ENCODE results near the gene PCNT. TPM values are rescaled to one million over a fixed set of nuclear protein-coding genes. Genes with fewer than 3 reads are reported as not detected.

The PCNT gene
- total and polyA plus RNA-seq, 7 donors = 99.4 to 642 (median 248) TPM

DNA sequence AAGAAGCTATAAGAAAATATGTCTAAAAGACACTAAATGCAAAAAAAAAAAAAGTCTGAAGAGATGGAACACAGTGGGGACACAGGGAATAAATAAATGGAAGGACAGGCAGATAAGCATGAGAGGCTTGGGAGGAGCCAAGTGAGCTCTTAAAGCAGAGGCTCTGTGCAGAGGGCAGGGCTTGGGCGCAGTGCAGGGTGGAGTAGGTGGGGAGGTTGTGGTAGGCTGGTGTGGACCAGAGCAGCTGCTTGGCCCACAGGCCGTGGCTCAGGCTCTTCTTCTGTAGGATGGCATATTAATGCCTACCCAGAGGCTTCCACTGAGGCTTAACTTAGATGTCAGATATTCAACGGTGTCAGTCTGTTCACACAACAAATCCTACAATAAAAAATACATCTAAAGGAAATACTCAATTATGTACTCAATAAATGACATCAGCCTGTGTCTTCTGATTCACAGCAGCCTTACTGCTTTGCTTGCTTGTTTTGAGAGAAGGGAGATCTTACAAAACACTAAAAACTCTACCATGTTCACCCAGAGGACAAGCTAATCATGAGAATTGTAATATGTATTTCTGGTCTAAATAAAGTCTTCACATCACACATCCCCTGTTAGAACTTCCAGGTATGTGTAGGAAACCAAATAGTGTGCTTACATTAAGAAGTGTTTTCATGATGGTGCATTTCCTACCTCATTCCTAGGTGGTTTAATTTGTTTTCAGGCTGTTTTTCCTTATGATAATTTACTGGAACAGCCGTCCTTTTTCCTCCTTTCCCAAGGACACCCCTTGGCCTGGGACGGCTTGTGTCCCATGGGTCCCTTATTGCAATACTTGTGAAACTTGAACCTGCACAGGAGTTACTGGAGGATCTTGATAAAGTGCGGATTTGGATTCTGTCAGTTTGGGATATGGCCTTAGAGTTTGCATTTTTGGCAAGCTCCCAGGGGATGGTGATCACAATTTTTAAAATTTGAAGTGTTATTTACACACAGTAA, 159.6 kb downstream of the PCNT start:
- no peak for DNase-seq

DNA sequence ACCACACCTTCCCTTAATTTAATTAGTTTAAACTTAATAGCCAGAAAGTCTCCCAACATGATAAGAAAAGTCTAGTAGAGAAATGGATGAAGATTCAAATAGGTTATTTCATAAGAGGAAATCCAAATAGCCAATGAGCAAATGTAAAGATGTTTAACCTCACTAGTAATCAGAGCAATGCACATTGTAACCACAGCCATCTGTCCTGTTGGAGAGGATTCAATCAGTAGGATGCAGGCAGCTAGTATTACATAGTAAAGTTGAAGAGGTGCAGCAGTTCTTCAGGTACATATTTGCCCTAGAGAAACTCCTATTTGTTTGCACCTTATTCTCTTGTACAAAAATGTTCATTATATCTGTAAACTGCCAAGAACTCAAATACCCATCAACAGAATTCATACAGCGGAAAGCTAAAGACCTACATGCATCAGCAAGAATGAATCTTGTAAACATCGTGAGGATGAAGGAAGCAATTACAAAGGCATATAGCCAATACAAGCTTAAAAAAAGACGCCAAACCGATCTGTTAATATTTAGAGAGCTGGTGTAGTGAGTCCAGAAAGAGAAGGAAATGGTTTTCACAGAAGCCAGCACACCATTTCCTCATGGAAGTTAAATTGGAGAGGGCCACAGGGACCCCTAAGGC, 162.6 kb downstream of the PCNT start:
- ATAC-seq (no peak), DNase-seq (no peak)
- 71 to 78% (median 74%) methylated on average over 4 of the region's 4 CpGs for WGBS, 3 donors
- intact Hi-C loops (cut with DNase I) = no loop called here
- Histone ChIP-seq H3K27ac (no peak overlapping the region), H3K27me3 (ENCODE audit: insufficient read depth in 3 of 3, low read length in 2 of 3) (no peaks in the 10 kb centered on the region), H3K4me3 (no peak overlapping the region), H3K9me3 (no peaks in the 10 kb centered on the region), H3K36me3 (ENCODE audit: insufficient read depth in 1 of 2, low read depth in 1 of 2) (peaks cover 2 to 34% of the 10 kb centered on the region in 2 donors), H3K4me1 (peaks cover 5% of the 10 kb centered on the region)
- TF ChIP-seq, protein P1, sequence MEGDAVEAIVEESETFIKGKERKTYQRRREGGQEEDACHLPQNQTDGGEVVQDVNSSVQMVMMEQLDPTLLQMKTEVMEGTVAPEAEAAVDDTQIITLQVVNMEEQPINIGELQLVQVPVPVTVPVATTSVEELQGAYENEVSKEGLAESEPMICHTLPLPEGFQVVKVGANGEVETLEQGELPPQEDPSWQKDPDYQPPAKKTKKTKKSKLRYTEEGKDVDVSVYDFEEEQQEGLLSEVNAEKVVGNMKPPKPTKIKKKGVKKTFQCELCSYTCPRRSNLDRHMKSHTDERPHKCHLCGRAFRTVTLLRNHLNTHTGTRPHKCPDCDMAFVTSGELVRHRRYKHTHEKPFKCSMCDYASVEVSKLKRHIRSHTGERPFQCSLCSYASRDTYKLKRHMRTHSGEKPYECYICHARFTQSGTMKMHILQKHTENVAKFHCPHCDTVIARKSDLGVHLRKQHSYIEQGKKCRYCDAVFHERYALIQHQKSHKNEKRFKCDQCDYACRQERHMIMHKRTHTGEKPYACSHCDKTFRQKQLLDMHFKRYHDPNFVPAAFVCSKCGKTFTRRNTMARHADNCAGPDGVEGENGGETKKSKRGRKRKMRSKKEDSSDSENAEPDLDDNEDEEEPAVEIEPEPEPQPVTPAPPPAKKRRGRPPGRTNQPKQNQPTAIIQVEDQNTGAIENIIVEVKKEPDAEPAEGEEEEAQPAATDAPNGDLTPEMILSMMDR (IDR thresholded peaks at IDR 0.05) = no peak

More for the DNA sequence above, 159.6 kb downstream of the PCNT start:
- H3K4me1 ChIP-seq = peaks cover 12% of the 10 kb centered on the region
- no peaks in the 10 kb centered on the region for H3K9me3 ChIP-seq
- intact Hi-C loops (cut with DNase I) = no loop called here
- H3K36me3 ChIP-seq (ENCODE audit: insufficient read depth in 1 of 2, low read depth in 1 of 2) = peaks cover 2 to 30% of the 10 kb centered on the region in 2 donors
- no peaks in the 10 kb centered on the region for H3K27me3 ChIP-seq (ENCODE audit: insufficient read depth in 3 of 3, low read length in 2 of 3)
- TF ChIP-seq, protein P1 (IDR thresholded peaks at IDR 0.05) = no peak
- H3K27ac ChIP-seq = no peak overlapping the region
- H3K4me3 ChIP-seq = no peak overlapping the region
- WGBS, 3 donors = 43 to 62% (median 51%) methylated on average over 6 of the region's 6 CpGs
- peak in 1 of 4 donors; percentile 46 for ATAC-seq

DNA sequence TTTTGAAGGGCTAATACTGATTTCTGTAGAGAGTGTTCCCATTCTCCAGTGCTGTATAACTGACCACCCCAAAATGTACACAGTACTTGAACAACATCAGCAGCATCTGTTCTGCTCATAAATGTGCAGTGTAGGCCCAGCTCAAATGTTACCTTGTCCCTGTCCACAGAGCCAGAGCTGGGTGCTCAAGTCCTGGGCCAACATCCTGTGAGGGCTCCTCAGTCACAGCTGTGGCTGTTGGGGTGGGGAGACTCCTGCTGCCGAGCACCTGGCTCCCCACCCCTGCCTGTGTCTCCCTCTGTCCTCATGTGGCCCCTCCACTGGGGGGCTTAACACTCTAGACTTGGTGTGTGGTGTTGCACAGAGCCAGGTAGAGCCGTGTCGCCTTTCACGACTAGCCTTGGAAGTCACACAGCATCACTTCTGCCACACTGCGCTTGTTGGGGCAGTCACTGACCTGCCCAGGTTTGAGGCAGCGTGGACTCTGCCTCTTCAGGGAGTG, 165.3 kb downstream of the PCNT start:
- intact Hi-C loops (cut with DNase I) = no loop called here
- H3K4me1 ChIP-seq = no peaks in the 10 kb centered on the region
- no peaks in the 10 kb centered on the region for H3K9me3 ChIP-seq
- no peak overlapping the region for H3K4me3 ChIP-seq
- DNase-seq (no peak), ATAC-seq (no peak)
- no peaks in the 10 kb centered on the region for H3K27me3 ChIP-seq (ENCODE audit: insufficient read depth in 3 of 3, low read length in 2 of 3)
- H3K36me3 ChIP-seq (ENCODE audit: insufficient read depth in 1 of 2, low read depth in 1 of 2) = peaks cover 5 to 56% of the 10 kb centered on the region in 2 donors
- WGBS, 3 donors = 67 to 79% (median 72%) methylated on average over 6 of the region's 6 CpGs
- no peak overlapping the region for H3K27ac ChIP-seq
- TF ChIP-seq, protein P1 (IDR thresholded peaks at IDR 0.05) = no peak

DNA sequence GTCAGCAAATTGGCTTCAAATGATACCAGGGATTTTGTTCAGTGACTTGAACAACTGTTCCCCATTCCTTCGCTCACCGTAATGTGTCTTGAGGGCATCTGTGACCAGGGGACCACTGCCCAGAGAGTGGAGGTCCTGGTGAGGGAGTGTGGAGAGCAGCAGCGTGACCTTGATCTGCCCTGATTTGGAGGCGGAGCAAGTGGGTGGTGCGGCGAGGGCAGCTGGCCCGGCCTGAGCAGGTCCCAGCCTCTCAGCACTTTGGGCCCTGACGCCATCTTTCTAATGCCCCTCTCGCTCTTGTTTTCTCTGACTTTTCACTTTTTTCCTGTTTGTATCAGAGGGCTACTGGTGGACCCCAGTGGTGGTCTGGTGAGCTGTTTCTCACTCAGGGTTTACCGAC, 165.8 kb downstream of the PCNT start:
- no peaks in the 10 kb centered on the region for H3K27me3 ChIP-seq (ENCODE audit: insufficient read depth in 3 of 3, low read length in 2 of 3)
- DNase-seq (no peak), ATAC-seq (no peak)
- no peaks in the 10 kb centered on the region for H3K9me3 ChIP-seq
- no peak overlapping the region for H3K27ac ChIP-seq
- 79 to 85% (median 82%) methylated on average over 10 of the region's 10 CpGs for WGBS, 3 donors
- no peaks in the 10 kb centered on the region for H3K4me1 ChIP-seq
- TF ChIP-seq, protein P1 (IDR thresholded peaks at IDR 0.05) = no peak
- peaks cover 5 to 61% of the 10 kb centered on the region in 2 donors for H3K36me3 ChIP-seq (ENCODE audit: insufficient read depth in 1 of 2, low read depth in 1 of 2)
- H3K4me3 ChIP-seq = no peak overlapping the region
- intact Hi-C loops (cut with DNase I) = loop anchor here in 1 of 2 donors (10.0 kb wide), 1 partner anchor 215 kb away; no protein-coding TSS in a partner anchor

Data from psoas muscle (tissue), 8 donors.